Ascending aorta (tissue), 2 donors: ENCODE measurements around the gene SLC25A53. TPM values are rescaled to one million over a fixed set of nuclear protein-coding genes. Genes with fewer than 3 reads are reported as not detected.

ENCODE experiments used
- DNase-seq, 2 donors: peaks; one replicate each; pipeline ENCODE4 v3.0.0-alpha.2; 2019; ENCODE audit warnings: low spot score in 2 of 2
- H3K27ac ChIP-seq, 2 donors: fragments of 200-600 bp; sonication (generic); one replicate each; pipeline ENCODE4 v1.5.1; 2016 to 2017; ENCODE audit warnings: mild to moderate bottlenecking in 1 of 2
- H3K27me3 ChIP-seq: fragments of 200-600 bp; sonication (generic); one replicate; pipeline ENCODE4 v1.5.1; 2017
- H3K36me3 ChIP-seq, 2 donors: fragments of 200-600 bp; sonication (generic); one replicate each; pipeline ENCODE4 v1.5.1; 2016
- H3K4me1 ChIP-seq, 2 donors: fragments of 200-600 bp; sonication (generic); one replicate each; pipeline ENCODE4 v1.5.1; 2016 to 2017; ENCODE audit warnings: mild to moderate bottlenecking in 1 of 2
- H3K4me3 ChIP-seq, 2 donors: fragments of 200-600 bp; sonication (generic); one replicate each; pipeline ENCODE4 v1.5.1; 2016 to 2017; ENCODE audit warnings: mild to moderate bottlenecking in 1 of 2
- H3K9me3 ChIP-seq, 2 donors: fragments of 200-600 bp; sonication (generic); one replicate each; pipeline ENCODE4 v1.5.1; 2016
- CTCF ChIP-seq, 3 experiments: fragments of 200-600 bp in 2 of 3; fragments of 450-650 bp in 1 of 3; sonication (generic) in 2 of 3; IDR thresholded peaks; one replicate each; pipeline ENCODE4 v1.5.1; 2016 to 2019; ENCODE audit warnings: antibody characterized with exemption in 3 of 3, mild to moderate bottlenecking in 1 of 3, moderate library complexity in 1 of 3
- intact Hi-C: fragments of 100-400 bp; cut with DNase I; formaldehyde crosslinking; loops from one replicate; pipeline ENCODE4 v1.15.1; 2023
- total RNA-seq: library from RNA; depleted of rRNA; stranded (reverse); fragments of >200 nt; gene quantifications from one replicate; pipeline ENCODE4 v1.1.0, GENCODE V29; 2016

Gene SLC25A53
- total RNA-seq, 1 donor from 2014 or later: 3.1 TPM

- Histone ChIP-seq H3K27me3 (no peaks in the 10 kb centered on the region), H3K36me3 (no peaks in the 10 kb centered on the region), H3K4me1 (no peaks in the 10 kb centered on the region), H3K9me3 (no peaks in the 10 kb centered on the region), H3K27ac (no peak overlapping the region), H3K4me3 (no peak overlapping the region)
- TF ChIP-seq CTCF (IDR thresholded peaks at IDR 0.05): no peak
- DNase-seq: no peak
- intact Hi-C loops: no loop called here
These were observed 30.0 kb downstream of the SLC25A53 start for GRCh38 chrX:104126856-104127255.

- no peaks in the 10 kb centered on the region for H3K27me3 ChIP-seq
- intact Hi-C loops: no loop called here
- H3K4me1 ChIP-seq: no peaks in the 10 kb centered on the region
- no peak overlapping the region for H3K27ac ChIP-seq
- H3K36me3 ChIP-seq: no peaks in the 10 kb centered on the region
- no peak for DNase-seq
- no peak overlapping the region for H3K4me3 ChIP-seq
- TF ChIP-seq CTCF (IDR thresholded peaks at IDR 0.05): no peak
- H3K9me3 ChIP-seq: no peaks in the 10 kb centered on the region
These were observed 34.0 kb downstream of the SLC25A53 start for GRCh38 chrX:104122829-104123228.

- Histone ChIP-seq H3K9me3 (no peaks in the 10 kb centered on the region), H3K27ac (no peak overlapping the region), H3K36me3 (no peaks in the 10 kb centered on the region), H3K4me1 (no peaks in the 10 kb centered on the region), H3K4me3 (no peak overlapping the region), H3K27me3 (no peaks in the 10 kb centered on the region)
- TF ChIP-seq CTCF (IDR thresholded peaks at IDR 0.05): no peak
- intact Hi-C loops: no loop called here
- no peak for DNase-seq
These were observed 38.0 kb downstream of the SLC25A53 start for GRCh38 chrX:104118765-104119164.

GRCh38 chrX:104117759-104118158 lies 39.0 kb downstream of the SLC25A53 start:
- intact Hi-C loops: no loop called here
- Histone ChIP-seq H3K4me1 (no peaks in the 10 kb centered on the region), H3K4me3 (no peak overlapping the region), H3K36me3 (no peaks in the 10 kb centered on the region), H3K9me3 (no peaks in the 10 kb centered on the region), H3K27me3 (no peaks in the 10 kb centered on the region), H3K27ac (no peak overlapping the region)
- no peak for DNase-seq
- no peak for TF ChIP-seq CTCF (IDR thresholded peaks at IDR 0.05)

- Histone ChIP-seq H3K4me3 (peak overlapping the region; percentile 46 to 57), H3K36me3 (no peaks in the 10 kb centered on the region), H3K27me3 (no peaks in the 10 kb centered on the region), H3K27ac (peak overlapping the region; percentile 69 to 77), H3K9me3 (no peaks in the 10 kb centered on the region), H3K4me1 (no peaks in the 10 kb centered on the region)
- peak in 1 of 2 donors; percentile 75 for DNase-seq
- peak; percentile 35 to 63 (median 42) for TF ChIP-seq CTCF (IDR thresholded peaks at IDR 0.05)
- intact Hi-C loops: loop anchor here (2.0 kb wide), 3 partner anchors 15 to 195 kb away; partner anchors contain the start of gene FAM199X
These were observed 43.4 kb downstream of the SLC25A53 start for GRCh38 chrX:104113222-104113965.
